NCI-H345 (cell line): ENCODE results near the gene TMEM225.
"Not testable (repeated sequence)": the region's sequence is repeated elsewhere in the genome, so short reads cannot be mapped to it uniquely, and the experiment has no call there.

Experiments
- DNase-seq: peaks from one replicate; lab custom pipeline; 2025; lab: John Stamatoyannopoulos, UW

The TMEM225 gene, protein sequence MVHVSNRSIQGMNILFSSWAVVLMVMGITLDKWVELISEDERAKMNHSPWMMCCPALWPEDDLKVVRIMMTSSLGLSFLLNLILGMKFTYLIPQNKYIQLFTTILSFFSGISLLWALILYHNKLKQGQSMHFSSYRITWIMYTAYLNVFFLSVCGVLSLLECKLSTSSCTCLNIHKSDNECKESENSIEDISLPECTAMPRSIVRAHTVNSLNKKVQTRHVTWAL

GRCh38 chr11:123885570-123885969, at the start of gene TMEM225:
Gene TMEM225, minus strand, starts transcription at chr11:123885670. Its CDS starts 245 bp downstream, at chr11:123885425.
- DNase-seq: no peak

DNA sequence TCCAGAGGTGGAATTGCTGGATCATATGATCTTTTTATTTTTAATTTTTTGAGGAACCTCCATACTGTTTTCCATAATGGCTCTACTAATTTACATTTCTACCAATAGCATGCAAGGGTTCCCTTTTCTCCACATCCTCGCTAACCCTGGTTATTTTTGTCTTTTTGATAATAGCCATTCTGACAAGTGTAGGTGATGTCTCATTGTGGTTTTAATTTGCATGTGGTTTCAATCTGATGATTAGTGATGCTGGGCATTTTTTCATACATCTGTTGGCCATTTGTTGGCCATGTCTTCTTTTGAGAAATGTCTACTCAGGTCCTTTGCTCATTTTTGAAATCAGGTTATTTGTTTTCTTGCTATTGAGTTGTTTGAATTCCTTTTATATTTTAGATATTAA, 38.6 kb upstream of the TMEM225 start:
- DNase-seq: no peak

GRCh38 chr11:123920943-123921342, 35.5 kb upstream of the TMEM225 start:
- DNase-seq: no peak

DNA sequence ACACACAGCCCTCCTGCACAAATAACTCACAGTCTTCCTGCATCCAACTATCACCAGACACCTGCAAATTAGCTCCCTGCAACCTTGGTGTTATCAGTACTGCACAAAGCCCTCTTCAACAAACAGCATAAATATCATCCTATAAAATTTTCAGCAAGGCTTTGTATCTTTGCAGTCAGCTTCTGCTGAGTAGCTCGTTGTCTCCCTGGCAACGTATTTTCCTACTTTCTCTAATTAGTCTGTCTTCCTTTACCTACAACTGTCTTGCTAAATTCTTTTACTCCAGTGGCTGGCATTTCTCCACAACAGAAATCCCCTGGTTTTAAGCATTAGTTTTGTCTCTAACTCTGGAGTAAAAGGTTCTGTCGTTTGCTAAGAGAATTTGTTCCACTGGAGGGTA, 20.4 kb upstream of the TMEM225 start:
- DNase-seq: no peak

DNA sequence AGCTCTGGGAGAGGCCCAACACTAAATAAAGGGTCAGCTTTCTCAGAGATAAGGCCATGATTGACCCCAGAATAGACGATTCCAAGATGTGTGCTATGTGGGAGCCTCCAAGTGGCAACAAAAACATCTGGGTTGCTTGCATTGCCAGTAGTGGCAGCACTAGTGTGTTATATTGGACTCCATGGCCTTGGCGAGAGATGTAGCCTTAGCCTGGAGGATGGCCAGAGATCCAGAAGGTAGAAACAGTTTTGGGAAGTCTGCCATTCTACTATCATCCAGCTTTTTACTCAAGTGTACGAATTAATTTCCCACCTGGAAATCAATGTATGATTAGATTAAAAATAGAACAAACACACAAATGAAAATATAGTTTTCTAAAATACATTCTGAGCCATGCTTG, 19.5 kb upstream of the TMEM225 start:
- no peak for DNase-seq

GRCh38 chr11:123903932-123904331, 18.5 kb upstream of the TMEM225 start:
- DNase-seq: no peak

DNA sequence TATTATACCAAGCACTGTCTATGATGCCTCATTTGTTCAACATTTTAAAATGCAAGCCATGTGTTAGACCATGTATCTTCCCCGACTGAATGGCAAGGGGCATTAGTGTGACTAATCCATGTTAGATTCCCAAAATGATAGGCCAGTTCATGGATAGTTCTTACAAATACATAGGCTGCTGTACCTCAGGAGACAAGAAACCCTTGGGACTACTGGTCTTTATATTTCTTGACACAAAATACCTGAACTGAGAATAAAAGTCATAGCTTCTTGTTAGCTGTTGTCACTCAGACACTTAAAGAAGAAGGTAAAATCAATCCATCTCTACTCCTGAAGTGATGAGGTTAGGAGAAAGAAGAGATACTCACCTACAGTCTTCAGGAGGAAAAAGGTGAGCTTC, 16.4 kb upstream of the TMEM225 start, which contains the start of gene OR8D4:
TSS of gene OR8D4 (plus strand) at position 301 of the 400 bp plus-strand sequence. CDS start 4,265 bp downstream, outside the sequence.
- no peak for DNase-seq

DNA sequence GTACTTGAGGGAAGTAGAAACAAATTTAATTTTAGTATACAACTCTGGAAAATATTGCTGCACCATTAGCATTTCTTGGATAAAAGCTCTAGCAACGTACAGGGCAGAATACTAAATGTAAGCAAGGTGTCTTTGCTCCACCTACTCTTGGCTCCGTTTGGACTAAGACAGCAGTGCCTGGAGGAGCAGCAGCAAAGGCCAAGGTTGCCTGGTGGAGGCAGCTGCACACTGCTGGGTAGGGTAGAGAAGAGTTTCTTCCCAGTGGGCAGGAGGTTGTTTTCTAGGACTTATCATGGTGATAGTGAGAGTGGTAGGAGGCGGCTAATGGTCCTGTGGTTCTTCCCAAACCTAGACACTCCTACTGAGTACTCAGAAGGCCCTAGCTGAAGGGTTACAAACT, 14.3 kb upstream of the TMEM225 start:
- DNase-seq: no peak

DNA sequence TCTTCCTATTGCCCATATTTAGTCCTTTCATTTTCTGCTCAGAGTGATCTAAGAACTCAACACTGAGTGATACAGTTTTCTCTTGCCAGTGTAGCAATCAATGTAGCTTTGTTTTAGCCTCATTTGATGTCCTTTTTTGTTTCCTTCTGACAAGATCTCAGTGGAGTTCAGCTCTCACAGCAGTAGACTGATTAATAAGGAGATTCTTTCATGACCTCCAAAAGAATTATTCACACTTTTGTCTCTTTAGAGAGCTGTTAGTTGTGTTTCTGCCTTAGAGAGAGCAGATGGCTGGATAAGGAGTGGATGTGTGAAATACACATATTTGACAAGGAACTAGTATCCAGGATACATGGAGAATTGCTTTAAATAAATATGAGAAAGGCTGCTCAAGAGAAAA, 6.6 kb upstream of the TMEM225 start:
- DNase-seq: no peak

DNA sequence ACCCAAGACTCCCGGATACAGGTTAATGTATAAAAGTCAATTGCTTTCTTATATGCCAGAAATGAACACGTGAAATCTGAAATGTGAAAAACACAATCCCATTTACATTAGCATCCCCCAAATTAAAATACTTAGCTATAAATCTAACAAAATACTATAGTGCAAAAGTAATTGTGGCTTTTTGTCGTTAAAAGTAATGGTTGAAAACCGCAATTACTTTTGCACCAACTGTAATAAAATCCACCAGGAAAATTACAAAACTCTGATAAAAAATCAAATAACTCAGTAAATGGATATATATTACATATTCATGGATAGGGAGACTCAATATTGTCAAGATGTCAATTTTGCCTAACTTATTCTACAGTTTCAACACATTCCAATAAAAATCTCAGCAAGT, 4.6 kb downstream of the TMEM225 start:
- DNase-seq: no peak

DNA sequence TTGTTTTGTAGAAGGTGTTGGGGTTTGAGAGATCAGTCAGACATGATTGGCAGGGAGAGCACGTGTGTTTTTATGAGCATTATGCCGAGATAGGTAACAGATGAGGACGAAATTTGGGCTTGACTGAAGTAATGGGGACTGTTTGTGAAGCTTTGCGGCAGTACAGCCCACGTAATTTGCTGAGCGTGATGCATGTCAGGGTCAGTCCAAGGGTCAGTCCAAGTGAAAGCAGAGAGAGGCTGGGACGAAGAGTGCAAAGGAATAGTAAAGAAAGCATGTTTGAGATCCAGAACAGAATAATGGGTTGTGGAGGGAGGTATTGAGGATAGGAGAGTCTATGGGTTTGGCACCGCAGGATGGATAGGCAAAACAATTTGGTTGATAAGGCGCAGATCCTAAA, 17.7 kb downstream of the TMEM225 start:
- DNase-seq: not testable (repeated sequence)

DNA sequence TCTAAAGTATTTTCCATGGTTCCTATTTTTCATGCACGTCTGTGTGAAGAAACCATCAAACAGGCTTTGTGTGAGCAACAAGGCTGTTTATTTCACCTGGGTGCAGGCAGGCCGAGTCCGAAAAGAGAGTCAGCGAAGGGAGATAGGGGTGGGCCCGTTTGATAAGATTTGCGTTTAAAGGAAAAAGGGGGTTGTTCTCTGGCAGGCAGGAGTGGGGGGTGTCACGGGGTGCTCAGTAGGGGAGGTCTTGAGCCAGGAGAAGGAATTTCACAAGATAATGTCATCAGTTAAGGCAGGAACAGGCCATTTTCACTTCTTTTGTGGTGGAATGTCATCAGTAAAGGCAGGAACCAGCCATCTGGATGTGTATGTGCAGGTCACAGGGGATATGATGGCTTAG, 20.2 kb downstream of the TMEM225 start:
- not testable (repeated sequence) for DNase-seq

GRCh38 chr11:123859731-123860130, 25.7 kb downstream of the TMEM225 start:
- DNase-seq: no peak

GRCh38 chr11:123856444-123856843, 29.0 kb downstream of the TMEM225 start:
- DNase-seq: no peak

- no peak for DNase-seq
These were observed 32.4 kb downstream of the TMEM225 start for GRCh38 chr11:123853038-123853437.

- no peak for DNase-seq
These were observed 33.1 kb downstream of the TMEM225 start for GRCh38 chr11:123852321-123852720.

DNA sequence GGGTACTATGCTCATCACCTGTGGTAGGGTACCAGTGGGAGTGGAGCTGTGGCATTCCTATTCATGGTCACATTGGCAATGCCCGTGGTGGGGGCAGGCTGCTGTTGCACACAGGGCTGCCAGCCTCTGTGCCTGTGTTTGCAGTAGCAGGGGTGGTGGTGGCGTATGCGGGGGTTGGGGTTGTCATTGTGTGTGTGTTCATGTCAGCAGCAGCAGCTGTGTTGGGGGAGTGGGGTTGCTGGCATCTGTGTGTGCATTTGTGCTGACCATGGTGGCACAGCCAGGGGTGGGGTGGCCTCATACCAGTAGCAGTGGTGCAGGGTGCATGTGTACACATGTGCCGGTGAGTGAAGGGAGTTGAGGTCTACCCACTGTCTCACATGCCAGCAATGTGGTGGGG, 34.4 kb downstream of the TMEM225 start:
- no peak for DNase-seq

DNA sequence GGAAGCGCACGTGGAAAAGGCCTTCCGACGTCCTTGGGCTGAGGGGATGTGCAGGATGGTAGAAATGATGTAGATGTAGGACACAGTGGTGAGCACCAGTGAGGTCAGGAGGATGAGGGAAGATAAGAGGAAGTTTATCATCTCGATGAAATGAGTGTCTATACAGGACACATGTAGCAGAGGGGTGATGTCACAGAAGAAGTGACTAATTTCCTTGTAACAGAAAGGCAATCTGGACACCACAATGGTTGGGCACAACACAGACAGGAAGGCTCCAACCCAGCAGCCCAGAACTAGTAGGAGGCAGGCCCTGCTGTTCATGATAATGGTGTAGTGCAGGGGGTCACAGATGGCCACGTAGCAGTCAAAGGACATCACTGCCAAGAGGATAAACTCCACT, 44.3 kb downstream of the TMEM225 start:
- no peak for DNase-seq

GRCh38 chr11:123839131-123839530, 46.3 kb downstream of the TMEM225 start:
- DNase-seq: no peak

DNA sequence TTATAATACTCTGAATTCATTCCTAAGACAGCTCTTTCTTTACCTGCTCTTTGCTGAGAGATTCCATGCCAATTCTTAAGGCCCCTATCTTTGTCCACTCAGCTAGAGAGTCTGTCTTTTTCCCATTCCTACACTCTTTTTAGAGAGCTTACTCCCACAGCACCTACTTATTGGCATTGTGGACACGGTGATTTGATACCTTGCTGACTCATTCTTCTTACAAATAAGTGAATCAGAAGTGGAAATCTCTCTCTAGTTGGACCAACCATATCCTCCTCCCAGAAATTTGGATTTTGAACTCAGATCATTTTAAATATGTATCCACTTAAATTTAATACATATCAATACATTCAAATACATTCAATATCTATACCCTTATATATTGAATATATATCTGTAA, 46.8 kb downstream of the TMEM225 start:
- no peak for DNase-seq

GRCh38 chr11:123838199-123838598, 47.3 kb downstream of the TMEM225 start:
- no peak for DNase-seq

DNA sequence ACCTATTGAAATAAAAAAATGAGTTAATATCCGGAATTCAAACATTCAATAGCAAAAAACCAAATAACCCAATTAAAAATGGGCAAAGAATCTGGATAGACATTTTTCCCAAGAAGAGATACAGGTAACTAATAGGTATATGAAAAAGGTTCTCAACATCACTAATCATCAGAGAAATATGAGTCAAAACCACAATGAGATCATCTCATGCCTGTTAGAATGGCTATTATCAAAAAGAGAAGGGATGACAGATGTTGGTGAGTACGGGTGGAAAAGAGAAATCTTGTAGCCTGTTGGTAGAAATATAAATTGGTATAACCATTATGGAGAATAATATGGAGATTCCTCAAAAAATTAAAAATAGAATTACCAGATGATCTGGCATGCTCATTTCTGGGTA, 52.4 kb downstream of the TMEM225 start:
- DNase-seq: no peak
